HG02588 (cell line): Measurements from ENCODE around the gene VSIR.

Source experiments
- ATAC-seq: cut with Tn5 transposase; IDR thresholded peaks from one replicate; pipeline ENCODE4 v1.9.1; 2021; ENCODE audit warnings: mild to moderate bottlenecking, moderate library complexity; ENCODE audit not compliant: unreplicated experiment

Gene VSIR

GRCh38 chr10:71773221-71773971 is at the start of gene VSIR:
VSIR (minus strand) TSS chr10:71773520; CDS start chr10:71773439, 81 bp downstream.
- peak; percentile 47 for ATAC-seq

GRCh38 chr10:71821909-71822763 is 48.8 kb upstream of the VSIR start:
- ATAC-seq = no peak

- no peak for ATAC-seq
These were observed 47.6 kb upstream of the VSIR start for GRCh38 chr10:71820966-71821365.

- no peak for ATAC-seq
These were observed 46.7 kb upstream of the VSIR start for GRCh38 chr10:71819985-71820384.

GRCh38 chr10:71819441-71819861 is 46.1 kb upstream of the VSIR start:
- no peak for ATAC-seq

GRCh38 chr10:71818674-71819260 is 45.4 kb upstream of the VSIR start:
- ATAC-seq = no peak

GRCh38 chr10:71817831-71818655 is 44.7 kb upstream of the VSIR start:
- no peak for ATAC-seq

- ATAC-seq = no peak
These were observed 43.8 kb upstream of the VSIR start for GRCh38 chr10:71816936-71817618.

GRCh38 chr10:71816421-71816851 is 43.1 kb upstream of the VSIR start:
- no peak for ATAC-seq

GRCh38 chr10:71815515-71816130 is 42.3 kb upstream of the VSIR start:
- ATAC-seq = no peak

GRCh38 chr10:71814922-71815411 is 41.6 kb upstream of the VSIR start:
- no peak for ATAC-seq

- ATAC-seq = no peak
These were observed 39.7 kb upstream of the VSIR start for GRCh38 chr10:71812913-71813590.

GRCh38 chr10:71812016-71812912 is 38.9 kb upstream of the VSIR start:
- peak; percentile 58 for ATAC-seq

GRCh38 chr10:71811351-71811750 is 38.0 kb upstream of the VSIR start:
- ATAC-seq = no peak

- ATAC-seq = no peak
These were observed 36.9 kb upstream of the VSIR start for GRCh38 chr10:71810048-71810750.

GRCh38 chr10:71809628-71810027 is 36.3 kb upstream of the VSIR start:
- no peak for ATAC-seq
